Tibial artery (tissue), 4 donors: ENCODE measurements around the gene MTHFD2L.
"Not testable (repeated sequence)": the region's sequence is repeated elsewhere in the genome, so short reads cannot be mapped to it uniquely, and the experiment has no call there.

Experiments used
- DNase-seq, 2 donors: peaks; one replicate each; pipeline ENCODE4 v3.0.0-alpha.2; 2019
- H3K27ac ChIP-seq, 2 donors: fragments of 200-600 bp; sonication (generic) in 1 of 2; 1 replicate in 1 of 2; 2 replicates in 1 of 2; pipeline ENCODE4 v1.5.1; 2018 to 2019; ENCODE audit warnings: mild to moderate bottlenecking in 1 of 2
- H3K27me3 ChIP-seq, 2 donors: fragments of 200-600 bp; sonication (generic) in 1 of 2; one replicate each; pipeline versions ENCODE4 v1.5.1 to v1.6.0; 2016 to 2019
- H3K36me3 ChIP-seq, 3 donors: fragments of 200-600 bp; sonication (generic) in 2 of 3; one replicate each; pipeline ENCODE4 v1.5.1; 2016 to 2019; ENCODE audit warnings: mild to moderate bottlenecking in 2 of 3
- H3K4me1 ChIP-seq, 4 donors: fragments of 200-600 bp; sonication (generic) in 2 of 4; 1 replicate in 3 of 4; 2 replicates in 1 of 4; pipeline ENCODE4 v1.5.1; 2016 to 2019
- H3K4me3 ChIP-seq, 2 donors: fragments of 200-600 bp; sonication (generic) in 1 of 2; 1 replicate in 1 of 2; 2 replicates in 1 of 2; pipeline ENCODE4 v1.5.1; 2018 to 2019; ENCODE audit warnings: mild to moderate bottlenecking in 2 of 2
- H3K9me3 ChIP-seq, 3 donors: fragments of 200-600 bp; sonication (generic) in 1 of 3; one replicate each; pipeline ENCODE4 v1.5.1; 2016 to 2019
- CTCF ChIP-seq, 2 experiments: fragments of 200-600 bp in 1 of 2; fragments of 450-650 bp in 1 of 2; IDR thresholded peaks; one replicate each; pipeline ENCODE4 v1.5.1; 2017 to 2019; ENCODE audit warnings: antibody characterized with exemption in 2 of 2, mild to moderate bottlenecking in 1 of 2, moderate library complexity in 1 of 2
- intact Hi-C: fragments of 100-400 bp; cut with DNase I; formaldehyde crosslinking; loops from one replicate; pipeline ENCODE4 v1.15.0; 2023; ENCODE audit warnings: low total_unique reads

MTHFD2L gene

GRCh38 chr4:74205559-74205958 is 47.6 kb downstream of the MTHFD2L start:
- no peaks in the 10 kb centered on the region for H3K27me3 ChIP-seq
- no peak for TF ChIP-seq CTCF (IDR thresholded peaks at IDR 0.05)
- peaks cover 4 to 17% (median 4%) of the 10 kb centered on the region in 3 donors for H3K36me3 ChIP-seq
- no peak for DNase-seq
- intact Hi-C loops: no loop called here
- H3K4me1 ChIP-seq: peaks cover 0 to 21% (median 6%) of the 10 kb centered on the region in 4 donors
- no peak overlapping the region for H3K4me3 ChIP-seq
- H3K27ac ChIP-seq: peak overlapping the region in 1 of 2 donors; percentile 57
- peaks cover 0 to 4% (median 0%) of the 10 kb centered on the region in 3 donors for H3K9me3 ChIP-seq

GRCh38 chr4:74206088-74206825 is 48.3 kb downstream of the MTHFD2L start:
- Histone ChIP-seq H3K36me3 (peaks cover 2 to 17% (median 4%) of the 10 kb centered on the region in 3 donors), H3K9me3 (peaks cover 0 to 6% (median 0%) of the 10 kb centered on the region in 3 donors), H3K4me3 (no peak overlapping the region), H3K27ac (peak overlapping the region in 1 of 2 donors; percentile 57), H3K4me1 (peaks cover 0 to 21% (median 6%) of the 10 kb centered on the region in 4 donors), H3K27me3 (no peaks in the 10 kb centered on the region)
- intact Hi-C loops: no loop called here
- no peak for TF ChIP-seq CTCF (IDR thresholded peaks at IDR 0.05)
- no peak for DNase-seq

- H3K27ac ChIP-seq, H3K4me1 ChIP-seq, H3K4me3 ChIP-seq, H3K36me3 ChIP-seq, DNase-seq, intact Hi-C loops, H3K27me3 ChIP-seq: not testable (repeated sequence)
- peaks cover 0 to 21% (median 0%) of the 10 kb centered on the region in 3 donors for H3K9me3 ChIP-seq
Observed at GRCh38 chr4:74214457-74215159, 56.7 kb downstream of the MTHFD2L start.

- H3K27me3 ChIP-seq, intact Hi-C loops, H3K4me3 ChIP-seq, H3K27ac ChIP-seq, DNase-seq, H3K36me3 ChIP-seq, H3K4me1 ChIP-seq: not testable (repeated sequence)
- H3K9me3 ChIP-seq: peaks cover 0 to 18% (median 0%) of the 10 kb centered on the region in 3 donors
Observed at GRCh38 chr4:74215236-74215635, 57.3 kb downstream of the MTHFD2L start.

GRCh38 chr4:74217365-74217764 is 59.4 kb downstream of the MTHFD2L start:
- H3K27me3 ChIP-seq: no peaks in the 10 kb centered on the region
- TF ChIP-seq CTCF (IDR thresholded peaks at IDR 0.05): no peak
- H3K9me3 ChIP-seq: peaks cover 0 to 5% (median 0%) of the 10 kb centered on the region in 3 donors
- H3K4me3 ChIP-seq: no peak overlapping the region
- H3K36me3 ChIP-seq: no peaks in the 10 kb centered on the region
- no peak overlapping the region for H3K27ac ChIP-seq
- no peak for DNase-seq
- intact Hi-C loops: no loop called here
- peaks cover 0 to 3% (median 0%) of the 10 kb centered on the region in 4 donors for H3K4me1 ChIP-seq

GRCh38 chr4:74218201-74218600 is 60.3 kb downstream of the MTHFD2L start:
- Histone ChIP-seq H3K9me3 (no peaks in the 10 kb centered on the region), H3K27ac (no peak overlapping the region), H3K27me3 (no peaks in the 10 kb centered on the region), H3K4me1 (peaks cover 0 to 3% (median 0%) of the 10 kb centered on the region in 4 donors), H3K36me3 (no peaks in the 10 kb centered on the region), H3K4me3 (no peak overlapping the region)
- TF ChIP-seq CTCF (IDR thresholded peaks at IDR 0.05): no peak
- DNase-seq: no peak
- intact Hi-C loops: no loop called here
